ENCODE data around the gene LTBP2.
"Not testable (repeated sequence)": the region's sequence is repeated elsewhere in the genome, so short reads cannot be mapped to it uniquely, and the experiment has no call there.

Gene LTBP2

DNA sequence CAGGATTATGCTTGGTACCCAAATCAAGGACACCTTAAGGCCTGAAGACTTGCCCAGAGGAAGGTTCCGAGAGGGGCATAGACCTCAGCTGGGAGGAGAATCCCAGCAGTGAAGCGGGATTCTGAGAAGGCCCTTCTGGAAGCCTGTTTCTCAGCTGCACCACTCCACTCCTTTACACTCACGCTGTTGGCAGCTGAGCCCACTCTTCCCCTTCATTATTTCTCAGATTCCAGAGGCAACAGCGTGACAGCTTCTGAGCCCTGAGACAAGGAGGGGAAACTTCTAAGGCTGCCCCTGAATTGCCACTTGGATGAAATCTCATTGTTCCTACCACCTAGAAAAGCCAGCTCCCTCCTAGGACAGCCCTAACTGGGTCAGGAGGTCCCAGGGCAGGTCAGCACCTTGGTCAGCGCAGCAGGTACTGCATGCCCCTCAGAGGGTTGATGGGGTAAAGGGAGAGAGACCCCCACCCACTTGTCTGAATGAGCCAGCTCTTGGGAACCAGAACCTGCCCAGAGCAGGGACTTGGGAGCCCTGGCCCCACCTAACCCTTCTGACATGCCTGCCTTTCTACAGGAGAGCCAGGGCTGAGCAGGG lies 64.6 kb downstream of the LTBP2 start:
- DNase-seq: no peak

DNA sequence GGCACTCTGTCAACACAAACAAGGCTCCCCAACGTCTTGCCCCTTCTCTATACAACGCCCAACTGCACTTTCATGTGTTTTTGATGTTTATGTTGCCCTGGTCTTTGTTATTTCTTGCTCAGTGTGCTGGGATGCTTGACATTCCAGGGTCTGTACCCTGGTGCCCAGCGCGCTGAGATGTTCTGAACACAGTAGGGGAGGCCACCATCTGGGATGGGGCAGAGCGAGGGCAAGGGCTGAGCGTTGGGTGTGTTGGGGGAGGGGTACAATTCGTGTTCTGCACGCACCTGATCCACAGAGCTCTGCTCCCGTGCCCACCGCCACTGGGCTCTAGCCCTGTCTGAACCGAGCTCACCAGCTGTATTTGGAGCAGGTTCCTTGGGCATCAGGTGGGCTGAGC lies 65.6 kb downstream of the LTBP2 start:
- DNase-seq: no peak

DNA sequence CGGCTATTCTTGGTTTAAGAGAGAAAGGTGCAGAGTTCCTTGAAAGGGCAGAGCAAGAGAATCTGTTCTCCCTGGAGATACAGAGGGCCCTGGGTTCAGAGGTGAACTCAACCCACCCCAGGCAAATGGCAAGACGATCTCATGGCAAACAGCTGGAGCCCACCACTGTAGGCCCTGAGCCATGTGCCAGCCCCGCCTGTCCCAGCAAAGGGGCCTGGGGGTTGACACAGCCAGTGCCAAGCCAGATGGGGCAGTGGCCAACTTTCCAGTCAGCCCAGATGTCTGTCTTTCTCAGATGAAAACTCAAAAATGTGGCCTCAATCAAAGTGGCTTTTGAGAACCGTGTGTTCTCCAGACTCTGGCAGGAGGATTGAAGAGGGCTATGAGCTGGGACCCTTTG lies 66.7 kb downstream of the LTBP2 start:
- DNase-seq: no peak

DNA sequence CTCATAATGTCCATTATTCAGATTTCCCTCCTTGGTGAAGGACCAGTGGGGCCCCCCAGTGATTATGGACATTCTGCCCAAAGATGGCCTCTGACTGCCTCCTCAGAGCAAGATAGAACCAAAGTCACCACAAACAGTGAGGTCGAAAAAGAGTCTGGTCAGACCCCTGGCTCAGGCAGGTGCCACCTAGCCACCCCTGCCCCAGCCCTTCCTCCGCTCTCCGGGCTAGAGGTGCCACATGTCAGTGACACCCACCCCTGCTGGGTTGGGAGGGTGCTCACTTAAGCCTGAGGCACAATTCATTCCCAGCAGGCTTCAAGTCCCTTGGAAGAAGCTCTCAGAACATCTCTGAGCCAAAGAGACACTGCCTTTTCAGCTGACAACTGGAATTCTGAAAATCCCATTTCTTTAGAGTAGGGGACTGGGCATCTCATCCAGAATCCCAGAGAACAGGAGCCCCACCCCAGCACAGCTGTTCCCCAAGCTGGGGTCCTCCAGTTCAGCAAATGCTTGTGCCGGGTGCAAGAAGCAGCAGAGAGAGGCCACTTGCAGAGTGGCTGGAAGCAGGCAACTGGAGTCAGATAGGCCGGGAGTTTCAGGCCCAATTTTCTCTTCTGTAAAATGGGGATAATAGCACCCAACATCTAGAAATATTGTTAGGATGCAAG lies 68.1 kb downstream of the LTBP2 start:
- no peak for DNase-seq

DNA sequence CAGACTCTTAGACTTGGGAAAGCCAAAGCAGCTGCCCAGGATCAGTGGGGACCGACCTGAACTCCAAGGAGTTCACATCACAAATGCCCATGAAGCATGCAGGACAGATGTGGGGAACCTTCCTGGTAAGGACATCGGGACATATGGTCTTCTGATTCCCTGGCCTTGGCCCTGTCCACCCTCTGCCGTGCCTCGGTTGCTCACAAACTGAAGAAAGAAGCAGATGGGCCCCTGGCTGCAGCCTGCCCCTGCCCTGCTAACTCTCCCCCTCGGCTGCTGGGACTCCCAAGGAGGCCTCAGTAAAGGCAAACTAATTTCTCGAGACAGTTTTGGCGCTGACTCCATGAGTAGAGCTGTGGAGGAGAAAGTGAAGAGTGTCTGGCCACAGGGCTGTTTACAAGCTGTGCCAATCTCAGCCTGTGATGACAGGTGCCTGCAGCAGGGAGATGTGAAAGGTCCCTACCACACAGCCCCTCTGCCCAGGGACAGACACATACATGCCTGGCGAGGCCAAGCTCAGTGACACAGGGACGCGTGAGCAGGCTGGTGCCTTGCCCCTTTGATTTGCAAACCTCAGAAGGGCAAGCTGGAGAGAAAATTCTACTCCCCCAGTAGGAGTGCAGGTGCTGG lies 69.9 kb downstream of the LTBP2 start:
- DNase-seq: no peak

DNA sequence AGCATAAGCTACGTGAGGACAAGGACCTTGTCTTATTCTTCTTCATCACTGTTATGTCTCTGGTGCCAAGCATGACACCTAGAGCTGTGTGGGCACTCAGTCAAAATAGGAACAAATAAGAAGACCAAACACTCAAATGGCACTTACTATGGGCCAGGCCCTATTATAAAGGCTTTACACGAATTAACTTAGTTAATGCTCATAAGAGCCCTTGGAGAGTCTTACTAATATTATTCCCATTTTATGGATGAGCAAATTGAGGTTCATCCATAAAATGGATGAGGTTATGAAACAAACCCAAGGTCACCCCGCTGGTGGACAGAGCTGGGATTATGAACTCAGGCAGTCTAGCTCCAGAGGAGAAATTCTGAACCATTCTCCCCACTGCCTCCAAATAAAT lies 70.8 kb downstream of the LTBP2 start:
- DNase-seq: no peak

DNA sequence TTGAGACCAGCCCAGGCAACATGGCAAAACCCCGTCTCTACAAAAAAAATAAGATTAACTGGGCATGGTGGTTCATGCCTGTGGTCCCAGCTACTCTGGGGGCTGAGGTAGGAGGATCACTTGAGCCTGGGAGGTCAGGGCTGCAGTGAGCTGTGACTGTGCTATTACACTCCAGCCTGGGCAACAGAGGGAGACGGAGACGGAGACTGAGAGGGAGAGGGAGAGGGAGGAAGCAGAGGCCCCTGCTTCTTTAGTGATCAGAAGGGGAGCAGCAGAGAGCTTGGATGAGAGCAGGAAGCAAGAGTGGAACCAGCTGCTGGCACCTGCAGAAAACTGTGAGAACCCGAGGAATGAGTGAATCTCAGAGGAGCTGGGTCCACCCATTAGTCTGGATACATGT lies 72.5 kb downstream of the LTBP2 start:
- no peak for DNase-seq

DNA sequence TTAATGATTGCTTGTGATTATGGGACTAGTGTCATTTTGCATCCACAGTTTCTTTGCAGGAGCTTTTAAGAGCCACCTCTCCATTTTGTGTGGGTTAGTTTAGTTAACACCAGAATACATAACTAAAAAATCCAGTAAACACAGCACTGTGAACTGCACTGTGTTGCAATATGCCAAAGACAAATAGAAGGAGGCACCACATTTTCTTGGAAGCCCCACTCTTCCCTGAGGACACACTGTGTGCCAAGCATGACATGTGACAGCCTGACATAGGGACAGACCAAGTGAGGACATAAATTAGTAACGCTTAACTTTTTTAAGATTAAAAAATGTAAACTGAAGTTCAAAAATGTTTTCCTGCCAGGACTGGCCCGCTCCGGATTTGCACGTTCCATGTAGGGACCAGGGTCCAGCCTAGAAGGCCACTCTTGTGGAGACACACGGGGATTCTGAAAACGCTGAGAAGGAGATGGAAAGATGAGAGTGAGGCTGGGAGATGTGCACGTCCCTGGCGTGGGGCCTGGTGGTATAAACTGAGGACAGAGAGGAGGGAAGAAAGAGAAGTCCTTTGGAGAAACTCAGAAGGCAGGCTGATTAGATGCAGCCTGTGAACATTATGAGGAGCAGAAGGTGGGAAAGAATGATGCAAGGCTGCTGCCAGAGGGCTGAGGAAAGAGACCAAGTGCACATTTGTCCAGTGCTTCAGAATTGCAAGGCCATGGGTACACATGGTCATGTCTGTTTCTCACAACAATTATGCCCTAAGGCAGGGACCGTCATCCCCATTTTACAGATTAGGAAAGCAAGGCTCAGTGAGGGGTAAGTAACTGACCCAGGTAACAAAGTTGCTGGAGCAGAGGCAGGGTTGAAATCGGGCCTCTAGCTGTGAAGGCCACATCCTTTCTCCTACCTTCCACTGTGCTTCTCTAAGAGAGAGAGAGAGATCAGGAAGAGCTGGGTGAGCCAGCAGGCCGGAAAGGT lies 73.3 kb downstream of the LTBP2 start:
- no peak for DNase-seq

DNA sequence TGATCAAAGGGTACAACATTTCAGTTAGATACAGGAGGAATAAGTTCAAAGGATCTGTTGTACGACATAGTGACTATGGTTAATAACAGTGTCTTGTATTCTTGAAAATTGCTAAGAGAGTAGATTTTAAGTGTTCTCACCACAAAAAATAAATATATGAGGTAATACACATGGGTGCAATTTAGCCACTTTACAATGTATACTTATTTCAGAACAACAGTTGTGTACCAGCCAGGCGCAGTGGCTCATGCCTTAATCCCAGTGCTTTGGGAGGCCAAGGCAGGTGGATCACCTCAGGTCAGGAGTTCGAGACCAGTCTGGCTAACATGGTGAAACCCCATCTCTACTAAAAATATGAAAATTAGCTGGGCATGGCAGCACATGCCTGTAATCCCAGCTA lies 75.7 kb downstream of the LTBP2 start:
- DNase-seq: not testable (repeated sequence)

DNA sequence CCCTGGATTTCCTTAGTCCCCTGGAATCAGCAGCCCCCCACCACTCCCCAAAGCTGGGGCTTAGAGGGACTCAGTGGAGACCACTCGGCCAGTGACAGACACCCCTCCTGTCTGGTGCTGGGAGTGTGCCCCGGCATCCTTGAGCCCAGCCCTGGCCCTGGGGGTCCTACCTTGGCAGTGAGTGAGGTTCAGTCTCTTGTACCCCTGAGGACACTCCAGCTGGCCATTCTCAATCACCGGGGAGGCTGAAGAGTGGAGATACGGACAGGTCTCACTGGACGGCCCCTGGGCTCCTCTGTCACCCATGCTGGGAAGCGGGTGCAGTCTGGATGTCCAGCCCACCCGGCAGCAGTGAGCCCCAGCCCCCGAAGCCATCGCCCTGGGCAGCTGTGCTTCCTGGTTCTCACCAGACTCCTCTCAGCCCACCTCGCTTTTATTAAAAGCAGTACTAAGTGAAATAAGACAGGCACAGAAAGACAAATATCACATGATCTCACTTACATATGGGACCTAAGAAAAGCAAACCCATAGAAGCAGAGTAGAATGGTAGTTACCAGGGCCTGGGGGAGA lies 76.2 kb downstream of the LTBP2 start:
- no peak for DNase-seq

DNA sequence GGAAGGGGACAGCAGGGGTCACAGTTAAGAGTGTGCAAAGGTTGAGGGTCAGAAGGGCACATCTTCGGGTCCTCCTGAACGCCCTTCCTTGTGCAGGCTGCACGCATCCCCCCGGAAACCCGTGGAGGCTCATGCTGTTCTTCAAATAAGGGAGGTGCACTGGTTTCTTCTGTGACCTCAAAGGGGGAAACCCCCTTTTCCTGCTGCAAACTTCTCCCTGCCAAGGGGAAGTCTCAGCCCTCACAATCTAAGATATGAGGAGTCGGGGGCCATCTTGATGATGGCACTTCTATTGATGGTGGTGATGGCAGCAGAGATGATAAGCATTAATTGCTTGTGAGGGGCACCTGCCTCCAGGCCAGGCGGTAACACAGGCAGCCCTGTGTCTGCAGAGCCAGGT lies 78.5 kb downstream of the LTBP2 start:
- no peak for DNase-seq

DNA sequence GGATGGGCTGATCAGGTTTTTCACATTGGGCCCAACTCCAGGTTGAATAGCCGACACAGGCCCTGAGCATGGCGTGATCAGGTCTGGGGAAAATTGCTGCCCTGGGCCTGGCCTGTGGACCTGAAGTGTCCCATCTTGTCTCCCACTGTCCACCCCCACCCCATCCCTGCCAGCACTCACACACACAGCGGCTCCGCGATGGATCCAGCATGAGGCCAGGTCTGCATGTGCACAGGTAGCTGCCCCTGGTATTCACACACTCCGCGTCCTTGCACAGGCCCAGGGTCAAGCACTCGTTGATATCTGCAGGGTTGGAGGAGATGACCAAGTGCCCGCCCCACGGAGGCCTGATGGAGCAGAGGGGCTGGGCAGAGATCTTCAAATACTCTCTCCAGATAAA lies 79.8 kb downstream of the LTBP2 start:
- DNase-seq: no peak

DNA sequence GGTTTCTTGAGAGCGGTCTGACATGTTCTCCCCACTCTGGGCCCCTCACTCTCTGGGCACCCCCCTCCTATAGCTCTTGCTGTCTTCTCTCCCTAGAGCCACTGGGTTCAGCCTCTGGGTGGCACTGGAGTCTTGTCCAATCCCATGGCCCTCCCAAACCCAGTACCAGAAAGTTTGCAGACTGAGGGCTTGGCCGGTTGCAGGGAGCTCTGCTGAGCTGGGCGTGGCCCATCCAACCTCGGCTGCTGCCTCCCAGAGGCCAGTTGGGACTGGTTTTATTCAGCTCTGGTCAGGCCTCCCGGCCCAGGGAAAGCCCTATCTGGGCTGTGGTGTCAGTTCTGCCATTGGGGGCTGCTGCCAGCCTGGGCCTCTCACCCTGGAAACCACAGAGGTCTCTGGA lies 80.6 kb downstream of the LTBP2 start:
- no peak for DNase-seq

DNA sequence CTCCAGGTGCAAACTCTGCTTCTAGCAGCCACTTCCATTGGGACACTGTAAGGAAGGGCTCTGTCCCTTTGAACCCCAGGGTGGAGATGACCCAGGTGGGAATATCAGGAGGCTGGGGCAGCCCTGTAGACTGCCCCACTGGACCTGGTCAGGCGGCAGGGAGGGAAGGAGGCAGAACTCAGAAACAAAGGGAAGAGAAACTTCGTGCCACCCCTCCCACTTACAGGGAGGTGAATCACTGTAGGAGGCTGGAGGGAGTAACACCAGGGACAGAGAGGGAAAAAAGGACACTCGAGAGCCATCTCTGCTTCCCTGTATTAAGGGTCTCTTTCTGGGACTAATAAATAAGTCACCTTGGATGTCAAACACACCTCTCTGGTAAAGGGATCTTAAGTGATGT lies 81.0 kb downstream of the LTBP2 start:
- no peak for DNase-seq

DNA sequence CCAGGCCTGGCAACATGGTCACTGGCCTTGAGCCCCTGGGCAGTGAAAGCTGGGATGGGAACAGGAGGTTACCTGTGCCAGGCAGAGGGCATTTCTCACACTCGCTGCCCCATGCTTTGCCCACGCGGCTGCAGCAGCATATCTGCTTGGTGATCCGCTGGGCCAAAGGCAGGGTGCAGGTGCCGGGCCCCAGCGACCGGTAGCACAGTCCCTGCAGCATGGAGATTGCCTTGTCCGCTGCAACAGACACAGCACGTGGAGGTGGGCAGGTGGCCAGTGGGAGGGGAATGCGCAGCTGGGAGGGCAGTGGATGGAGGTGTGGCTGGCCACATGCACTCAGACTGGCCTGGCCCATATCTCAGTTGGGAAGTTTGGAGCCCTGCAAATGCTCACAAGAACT lies 83.2 kb downstream of the LTBP2 start:
- no peak for DNase-seq

DNA sequence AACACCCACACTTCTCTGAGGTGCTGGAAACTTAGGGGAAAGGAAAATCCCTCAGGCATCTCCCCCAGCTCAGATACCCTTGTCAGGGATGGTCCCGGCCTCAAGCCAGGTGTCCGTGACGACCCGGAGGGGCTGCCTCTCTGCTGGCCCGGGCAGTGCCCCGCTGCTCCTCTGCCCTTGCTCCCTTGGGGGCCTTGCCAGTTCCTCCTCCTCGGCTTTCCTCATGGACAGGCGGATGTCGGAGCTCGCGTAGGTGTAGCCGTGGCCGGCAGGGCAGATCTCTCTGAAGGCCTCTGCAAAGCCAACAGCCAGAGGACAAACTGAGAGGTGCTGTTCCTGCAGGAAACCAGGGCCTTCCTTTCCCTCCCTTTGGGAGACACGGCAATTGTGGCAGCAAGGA lies 83.6 kb downstream of the LTBP2 start:
- DNase-seq: no peak

DNA sequence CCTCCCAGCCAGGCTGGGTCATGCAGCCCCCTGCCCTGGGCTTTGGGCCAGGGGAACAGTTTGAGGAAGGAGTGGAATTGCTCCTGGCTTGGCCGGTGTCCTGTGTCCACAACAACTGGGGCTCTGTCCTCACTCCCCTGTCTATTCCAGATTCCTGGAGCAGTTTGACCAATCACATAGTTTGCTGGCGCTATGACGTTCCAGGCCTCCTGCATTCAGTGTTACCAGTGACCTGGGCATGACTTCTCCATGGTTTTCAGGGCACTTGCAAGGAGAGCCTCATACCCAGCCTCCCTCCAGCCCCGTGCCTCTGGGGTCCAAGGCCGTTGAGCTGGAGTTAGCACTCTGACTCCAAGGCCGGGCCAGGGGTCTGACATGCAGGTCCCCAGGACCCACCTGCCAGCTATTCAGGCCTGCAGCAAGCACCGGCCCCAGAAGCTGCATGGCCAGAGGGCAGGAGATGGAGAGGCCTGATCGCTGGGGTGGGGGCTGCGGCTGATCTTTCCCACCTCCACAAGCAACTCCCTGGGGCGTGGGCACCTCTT lies 84.2 kb downstream of the LTBP2 start:
- DNase-seq: no peak

DNA sequence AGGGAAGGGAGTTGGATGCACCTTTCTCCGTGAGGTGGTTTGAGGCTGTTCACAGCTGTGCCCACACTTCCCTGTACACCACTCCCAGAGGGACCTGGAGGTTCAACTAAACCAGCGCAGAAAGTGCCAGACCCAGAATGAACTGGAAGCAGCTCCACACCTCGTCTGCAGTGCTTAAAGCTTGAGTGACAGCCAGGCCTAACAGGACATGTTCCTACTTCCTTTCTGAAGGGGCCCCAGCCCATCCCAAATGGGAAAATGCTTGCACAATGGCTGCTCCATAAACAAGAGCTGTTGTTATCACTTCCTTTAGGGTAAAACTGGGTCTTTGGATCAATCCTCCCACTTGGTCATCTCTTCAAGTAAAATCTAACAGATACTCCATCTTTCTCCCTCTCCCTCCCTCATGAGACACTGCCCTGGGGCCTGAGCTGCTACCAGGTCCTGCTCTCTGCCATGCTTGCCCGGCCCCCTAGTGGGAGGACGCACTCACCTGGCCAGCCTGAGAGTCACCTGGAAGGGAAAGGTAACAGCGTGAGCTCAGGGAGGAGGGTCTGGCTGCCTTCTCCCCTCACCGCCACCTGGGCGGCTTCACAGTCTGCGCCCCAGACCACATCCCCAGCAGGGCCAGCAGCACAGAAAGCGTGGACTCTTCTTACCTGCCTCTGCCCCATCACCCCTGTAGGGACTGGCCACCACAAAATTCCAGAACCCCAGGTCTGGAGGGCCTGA lies 85.0 kb downstream of the LTBP2 start:
- no peak for DNase-seq

DNA sequence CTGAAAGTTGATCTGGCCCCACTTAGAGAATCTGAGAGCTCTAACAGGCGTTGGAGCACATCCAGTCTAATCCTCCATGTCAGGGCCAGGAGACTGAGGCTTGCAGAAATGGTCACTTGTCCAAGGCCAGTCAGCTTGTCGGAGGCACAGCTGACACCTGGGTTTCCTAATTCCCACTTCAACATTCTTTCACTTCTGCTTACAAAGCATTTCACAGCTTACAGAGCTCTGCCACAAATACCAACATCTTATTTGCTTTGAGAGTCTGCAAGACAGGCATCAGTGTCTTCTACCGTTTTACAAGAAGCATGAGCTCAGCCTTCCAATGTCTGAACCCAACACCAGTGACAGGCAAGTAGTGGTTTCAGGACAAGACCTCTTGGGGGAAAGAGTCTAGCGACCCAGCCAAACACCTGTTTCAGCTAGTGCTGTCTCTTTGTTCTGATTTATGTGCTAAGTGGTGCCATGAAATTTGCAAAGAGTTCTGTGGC lies 86.6 kb downstream of the LTBP2 start:
- no peak for DNase-seq

DNA sequence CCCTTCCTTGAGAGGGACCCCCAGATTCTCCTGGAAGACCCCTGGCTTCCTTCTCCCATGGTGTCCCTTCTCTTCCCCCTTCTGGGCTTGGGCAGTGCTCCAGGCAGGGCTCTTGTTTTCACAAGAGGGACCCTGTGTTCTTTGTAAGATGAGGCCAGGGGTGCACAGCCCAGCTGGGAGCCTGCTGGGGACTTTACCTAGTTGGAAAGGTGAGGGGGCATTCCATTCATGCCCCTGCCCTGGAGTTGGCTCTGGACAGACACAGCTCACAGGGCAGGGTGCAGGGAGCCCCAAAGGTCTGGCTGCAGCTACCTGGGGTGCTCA lies 87.3 kb downstream of the LTBP2 start:
- DNase-seq: no peak

DNA sequence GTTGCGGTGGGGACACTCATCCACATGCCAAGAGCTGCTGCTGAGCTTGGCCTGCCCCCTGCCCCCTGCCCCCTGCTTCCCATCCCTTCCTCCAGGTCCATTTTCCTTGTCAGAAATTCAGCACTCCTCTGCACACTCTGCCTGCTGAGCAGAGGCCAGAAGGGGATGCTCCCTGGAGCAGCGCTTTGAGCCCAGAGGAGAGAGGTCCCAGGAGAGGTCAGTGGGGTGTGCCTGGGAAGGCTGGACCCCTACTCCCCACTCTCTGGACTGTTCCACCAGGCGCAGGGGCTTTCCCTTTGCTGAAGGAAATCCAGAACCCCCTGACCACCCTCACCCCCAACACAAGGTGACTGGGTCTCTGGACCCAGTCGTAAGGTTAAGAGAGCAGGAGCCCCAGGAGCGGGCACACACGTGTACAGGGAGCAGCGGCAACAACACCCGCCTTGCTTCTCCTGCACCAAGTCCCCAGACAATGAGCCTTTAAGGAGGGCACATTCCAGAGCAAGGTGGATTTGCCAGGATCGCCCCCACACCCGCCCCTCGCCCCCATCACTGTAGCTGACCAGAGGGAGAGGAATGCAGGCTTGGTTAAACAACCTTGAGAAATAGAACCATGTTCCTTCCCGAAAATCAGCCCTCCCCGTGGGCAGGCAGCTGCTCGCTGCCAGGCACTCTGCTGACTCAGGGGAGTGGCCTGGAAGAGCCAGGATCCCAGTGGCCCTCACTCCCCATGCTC lies 87.8 kb downstream of the LTBP2 start:
- no peak for DNase-seq

All from retina (tissue), 1 donor.